A549 (cell line): Measurements from ENCODE around the gene TSC2.

Source experiments
- CTCF ChIP-seq: fragments of >200 bp; sonication (Bioruptor Twin); formaldehyde crosslinking; IDR thresholded peaks from 3 replicates; pipeline ENCODE4 v1.5.1; 2016
- EP300 ChIP-seq, 2 experiments: fragments of >200 bp; sonication (Bioruptor Twin); formaldehyde crosslinking; IDR thresholded peaks; 2 replicates in 1 of 2; 3 replicates in 1 of 2; pipeline ENCODE4 v1.6.1; 2016 to 2017
- ESRRA ChIP-seq: fragments of 150-350 bp; IDR thresholded peaks from 2 replicates; pipeline ENCODE4 v1.6.1; 2014; ENCODE audit warnings: mild to moderate bottlenecking, low read length, borderline replicate concordance
- FOSB ChIP-seq: fragments of 250-450 bp; sonication (Bioruptor Pico); IDR thresholded peaks from 2 replicates; pipeline ENCODE4 v1.5.0; 2020; ENCODE audit warnings: mild to moderate bottlenecking, moderate library complexity
- HOXB5 ChIP-seq: fragments of 250-450 bp; sonication (Bioruptor Pico); IDR thresholded peaks from 2 replicates; pipeline ENCODE4 v1.5.0; 2020; ENCODE audit warnings: mild to moderate bottlenecking, moderate library complexity
- JUNB ChIP-seq: fragments of >200 bp; sonication (Bioruptor Twin); formaldehyde crosslinking; IDR thresholded peaks from 2 replicates; pipeline ENCODE4 v1.6.1; 2016
- KDM1A ChIP-seq: fragments of 200-600 bp; sonication (generic); IDR thresholded peaks from 2 replicates; pipeline ENCODE4 v1.6.1; 2016; ENCODE audit warnings: low read depth, mild to moderate bottlenecking
- POLR2A ChIP-seq: IDR thresholded peaks from 2 replicates; pipeline ENCODE4 v1.6.1; 2012; ENCODE audit warnings: mild to moderate bottlenecking, low read length
- REST ChIP-seq: fragments of 200-600 bp; sonication (generic); IDR thresholded peaks from 2 replicates; pipeline ENCODE4 v1.6.1; 2016; ENCODE audit warnings: antibody characterized with exemption, mild to moderate bottlenecking, moderate library complexity
- RNF2 ChIP-seq: fragments of 200-600 bp; sonication (generic); IDR thresholded peaks from 2 replicates; pipeline ENCODE4 v1.6.1; 2016; ENCODE audit warnings: low read depth, mild to moderate bottlenecking, antibody characterized with exemption, moderate library complexity, borderline replicate concordance
- ZFP36 ChIP-seq: fragments of 450-650 bp; IDR thresholded peaks from 2 replicates; pipeline ENCODE4 v1.6.1; 2014; ENCODE audit warnings: borderline replicate concordance; ENCODE audit not compliant: partially characterized antibody
- TF ChIP-seq, protein P1 (sequence below): fragments of 250-450 bp; sonication (Bioruptor Pico); IDR thresholded peaks from 2 replicates; pipeline ENCODE4 v1.5.0; 2021; ENCODE audit warnings: mild to moderate bottlenecking, moderate library complexity, borderline replicate concordance

- TF ChIP-seq, protein P1, sequence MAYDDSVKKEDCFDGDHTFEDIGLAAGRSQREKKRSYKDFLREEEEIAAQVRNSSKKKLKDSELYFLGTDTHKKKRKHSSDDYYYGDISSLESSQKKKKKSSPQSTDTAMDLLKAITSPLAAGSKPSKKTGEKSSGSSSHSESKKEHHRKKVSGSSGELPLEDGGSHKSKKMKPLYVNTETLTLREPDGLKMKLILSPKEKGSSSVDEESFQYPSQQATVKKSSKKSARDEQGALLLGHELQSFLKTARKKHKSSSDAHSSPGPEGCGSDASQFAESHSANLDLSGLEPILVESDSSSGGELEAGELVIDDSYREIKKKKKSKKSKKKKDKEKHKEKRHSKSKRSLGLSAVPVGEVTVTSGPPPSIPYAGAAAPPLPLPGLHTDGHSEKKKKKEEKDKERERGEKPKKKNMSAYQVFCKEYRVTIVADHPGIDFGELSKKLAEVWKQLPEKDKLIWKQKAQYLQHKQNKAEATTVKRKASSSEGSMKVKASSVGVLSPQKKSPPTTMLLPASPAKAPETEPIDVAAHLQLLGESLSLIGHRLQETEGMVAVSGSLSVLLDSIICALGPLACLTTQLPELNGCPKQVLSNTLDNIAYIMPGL, result no peak
- no peak for TF ChIP-seq CTCF
- no peak for TF ChIP-seq KDM1A
- TF ChIP-seq JUNB, result no peak
- TF ChIP-seq ZFP36, result no peak
- no peak for TF ChIP-seq HOXB5 (CRISPR knock-in tag)
- no peak for TF ChIP-seq EP300 (IDR thresholded peaks at IDR 0.05)
- TF ChIP-seq RNF2, result no peak
- TF ChIP-seq REST, result no peak
- TF ChIP-seq ESRRA, result no peak
- TF ChIP-seq FOSB, result no peak
- no peak for TF ChIP-seq POLR2A
These were observed 49.2 kb downstream of the TSC2 start for GRCh38 chr16:2096853-2097595.
